ENCODE measurements around the gene NOB1.

NOB1 gene

GRCh38 chr16:69718111-69718764, 36.5 kb downstream of the NOB1 start:
- Histone ChIP-seq H3K27ac (ENCODE audit: low read depth, low read length, poor library complexity, severe bottlenecking) (no peak overlapping the region), H3K9me3 (ENCODE audit: low read length) (no peaks in the 10 kb centered on the region), H3K9ac (ENCODE audit: low read length) (no peak overlapping the region), H2AFZ (ENCODE audit: low read length) (no peak overlapping the region), H3K79me2 (ENCODE audit: insufficient read depth, low read length) (no peaks in the 10 kb centered on the region), H3K27me3 (ENCODE audit: insufficient read depth, low read length) (no peaks in the 10 kb centered on the region), H3K9me2 (ENCODE audit: low read depth, low read length) (no peaks in the 10 kb centered on the region), H3K36me3 (ENCODE audit: insufficient read depth, low read length) (peaks cover 5% of the 10 kb centered on the region; the same call in 1 of the 2 replicates), H3K4me1 (ENCODE audit: insufficient read depth, low read length, severe bottlenecking) (no peaks in the 10 kb centered on the region), H3K4me3 (ENCODE audit: low read depth, low read length, poor library complexity, severe bottlenecking) (no peak overlapping the region), H3F3A (ENCODE audit: insufficient read depth, low read length) (no peaks in the 10 kb centered on the region), H3K4me2 (ENCODE audit: low read length) (no peak overlapping the region), H4K20me1 (ENCODE audit: insufficient read depth, low read length) (no peaks in the 10 kb centered on the region)
- TF ChIP-seq CTCF (IDR thresholded peaks at IDR 0.05; ENCODE audit: low read length) (no peak), EZH2 (IDR thresholded peaks at IDR 0.05; ENCODE audit: borderline replicate concordance, low read length) (no peak)

- Histone ChIP-seq H3K27ac (ENCODE audit: low read depth, low read length, poor library complexity, severe bottlenecking) (no peak overlapping the region), H3K9ac (ENCODE audit: low read length) (no peak overlapping the region), H3K9me3 (ENCODE audit: low read length) (no peaks in the 10 kb centered on the region), H3K27me3 (ENCODE audit: insufficient read depth, low read length) (no peaks in the 10 kb centered on the region), H3K79me2 (ENCODE audit: insufficient read depth, low read length) (no peaks in the 10 kb centered on the region), H3K4me2 (ENCODE audit: low read length) (no peak overlapping the region), H2AFZ (ENCODE audit: low read length) (no peak overlapping the region), H3K4me1 (ENCODE audit: insufficient read depth, low read length, severe bottlenecking) (no peaks in the 10 kb centered on the region), H3K36me3 (ENCODE audit: insufficient read depth, low read length) (peaks cover 9% of the 10 kb centered on the region; the same call in 1 of the 2 replicates), H4K20me1 (ENCODE audit: insufficient read depth, low read length) (no peaks in the 10 kb centered on the region), H3F3A (ENCODE audit: insufficient read depth, low read length) (no peaks in the 10 kb centered on the region), H3K9me2 (ENCODE audit: low read depth, low read length) (no peaks in the 10 kb centered on the region), H3K4me3 (ENCODE audit: low read depth, low read length, poor library complexity, severe bottlenecking) (no peak overlapping the region)
- no peak for TF ChIP-seq EZH2 (IDR thresholded peaks at IDR 0.05; ENCODE audit: borderline replicate concordance, low read length)
- TF ChIP-seq CTCF (IDR thresholded peaks at IDR 0.05; ENCODE audit: low read length): no peak
Observed at GRCh38 chr16:69717066-69717465, 37.7 kb downstream of the NOB1 start.

- no peak overlapping the region for H3K4me2 ChIP-seq (ENCODE audit: low read length)
- no peaks in the 10 kb centered on the region for H3F3A ChIP-seq (ENCODE audit: insufficient read depth, low read length)
- TF ChIP-seq CTCF (IDR thresholded peaks at IDR 0.05; ENCODE audit: low read length): no peak
- TF ChIP-seq EZH2 (IDR thresholded peaks at IDR 0.05; ENCODE audit: borderline replicate concordance, low read length): no peak
- no peak overlapping the region for H3K9ac ChIP-seq (ENCODE audit: low read length)
- no peaks in the 10 kb centered on the region for H3K27me3 ChIP-seq (ENCODE audit: insufficient read depth, low read length)
- no peaks in the 10 kb centered on the region for H3K79me2 ChIP-seq (ENCODE audit: insufficient read depth, low read length)
- no peaks in the 10 kb centered on the region for H3K9me2 ChIP-seq (ENCODE audit: low read depth, low read length)
- no peak overlapping the region for H3K4me3 ChIP-seq (ENCODE audit: low read depth, low read length, poor library complexity, severe bottlenecking)
- no peak overlapping the region for H3K27ac ChIP-seq (ENCODE audit: low read depth, low read length, poor library complexity, severe bottlenecking)
- no peaks in the 10 kb centered on the region for H4K20me1 ChIP-seq (ENCODE audit: insufficient read depth, low read length)
- H3K4me1 ChIP-seq (ENCODE audit: insufficient read depth, low read length, severe bottlenecking): no peaks in the 10 kb centered on the region
- no peak overlapping the region for H2AFZ ChIP-seq (ENCODE audit: low read length)
- peaks cover 9% of the 10 kb centered on the region; the same call in 1 of the 2 replicates for H3K36me3 ChIP-seq (ENCODE audit: insufficient read depth, low read length)
- no peaks in the 10 kb centered on the region for H3K9me3 ChIP-seq (ENCODE audit: low read length)
Observed at GRCh38 chr16:69712914-69713581, 41.7 kb downstream of the NOB1 start.

All from OCI-LY1 (cell line).